Activated CD4-positive, alpha-beta T cell treated with anti-CD3 and anti-CD28 coated beads, Interleukin-2, amount 10 ng/mL, durations not matched to agents 24 days and 14 days (primary cell): ENCODE data around the gene SLC25A3. TPM values are rescaled to one million over a fixed set of nuclear protein-coding genes. Genes with fewer than 3 reads are reported as not detected.
"Not testable (repeated sequence)": the region's sequence is repeated elsewhere in the genome, so short reads cannot be mapped to it uniquely, and the experiment has no call there.

Experiments
- DNase-seq: peaks from one replicate; pipeline ENCODE4 v3.0.0; 2022
- H3K27ac Mint-ChIP-seq: one replicate; pipeline ENCODE4 v1.8.0; 2022; ENCODE audit warnings: mild to moderate bottlenecking, mixed read lengths
- H3K27me3 Mint-ChIP-seq: one replicate; pipeline ENCODE4 v1.8.0; 2022; ENCODE audit warnings: mixed read lengths
- H3K36me3 Mint-ChIP-seq: one replicate; pipeline ENCODE4 v1.8.0; 2022; ENCODE audit warnings: low read depth, mild to moderate bottlenecking, mixed read lengths
- H3K4me1 Mint-ChIP-seq: one replicate; pipeline ENCODE4 v1.8.0; 2021; ENCODE audit warnings: mixed read lengths
- H3K4me3 Mint-ChIP-seq: one replicate; pipeline ENCODE4 v1.8.0; 2022; ENCODE audit warnings: mild to moderate bottlenecking, moderate library complexity, mixed read lengths
- H3K9me3 Mint-ChIP-seq: one replicate; pipeline ENCODE4 v1.8.0; 2021; ENCODE audit warnings: mixed read lengths
- intact Hi-C: fragments of 100-400 bp; cut with micrococcal nuclease; formaldehyde crosslinking; loops from one replicate; pipeline ENCODE4 v1.15.1; 2023
- total RNA-seq: library from RNA; stranded (reverse); gene quantifications from 2 replicates; pipeline ENCODE4 v1.2.3, GENCODE V29; 2022

Gene SLC25A3
- total RNA-seq, 1 donor from 2014 or later: 598 TPM

DNA sequence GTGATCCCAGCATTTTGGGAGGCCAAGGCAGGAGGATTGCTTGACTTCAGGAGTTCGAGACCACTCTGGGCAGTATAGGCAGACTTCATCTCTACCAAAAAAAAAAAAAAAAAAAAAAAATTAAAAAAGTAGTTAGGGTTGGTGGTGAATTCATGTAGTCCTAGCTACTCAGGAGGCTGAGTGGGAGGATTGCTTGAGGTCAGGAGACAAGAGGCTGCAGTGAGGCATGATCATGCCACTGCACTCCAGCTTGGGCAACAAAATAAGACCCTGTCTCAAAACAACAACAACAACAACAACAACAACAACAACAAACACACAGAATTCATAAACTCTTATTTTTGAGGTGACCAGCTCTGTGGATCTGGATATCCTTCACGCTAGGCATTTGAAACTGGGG, 17.1 kb downstream of the SLC25A3 start:
- H3K27me3 Mint-ChIP-seq: no peaks in the 10 kb centered on the region
- intact Hi-C loops: no loop called here
- no peaks in the 10 kb centered on the region for H3K9me3 Mint-ChIP-seq
- H3K27ac Mint-ChIP-seq: no peak overlapping the region
- no peak overlapping the region for H3K4me3 Mint-ChIP-seq
- peaks cover 10% of the 10 kb centered on the region for H3K4me1 Mint-ChIP-seq
- peaks cover 2% of the 10 kb centered on the region for H3K36me3 Mint-ChIP-seq
- DNase-seq: no peak

DNA sequence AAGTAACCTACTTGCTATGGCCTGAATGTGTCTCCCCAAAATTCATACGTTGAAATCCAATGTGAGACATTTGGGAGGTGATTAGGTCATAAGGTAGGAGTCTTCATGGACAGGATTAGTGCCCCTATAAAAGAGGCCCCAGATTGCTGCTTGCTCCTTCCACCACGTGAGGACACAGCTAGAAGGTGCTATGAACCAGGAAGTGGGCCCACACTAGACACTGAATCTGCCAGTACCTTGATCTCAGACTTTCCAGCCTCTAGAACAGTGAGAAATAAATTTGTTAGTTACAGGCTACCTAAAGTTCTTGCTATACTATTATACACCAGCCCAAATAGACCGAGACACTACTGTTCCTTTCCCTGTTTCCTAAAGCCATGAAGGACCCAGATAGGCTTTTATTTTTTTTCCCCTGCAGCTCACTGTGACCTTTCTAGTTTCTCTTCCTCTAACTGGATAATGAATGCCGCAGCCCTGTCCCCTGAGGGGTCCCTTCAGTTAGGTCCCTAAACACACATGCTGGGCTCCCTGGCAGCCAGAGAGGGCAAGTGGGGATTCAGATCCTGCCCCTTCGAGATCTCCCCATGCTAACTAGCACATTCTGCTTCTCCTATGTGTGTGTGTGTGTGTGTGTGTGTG, 19.3 kb downstream of the SLC25A3 start:
- Mint-ChIP-seq H3K9me3 (no peaks in the 10 kb centered on the region), H3K4me3 (no peak overlapping the region), H3K27me3 (no peaks in the 10 kb centered on the region), H3K36me3 (peaks cover 7% of the 10 kb centered on the region), H3K27ac (peak overlapping the region; percentile 60), H3K4me1 (peaks cover 7% of the 10 kb centered on the region)
- intact Hi-C loops: no loop called here
- no peak for DNase-seq

DNA sequence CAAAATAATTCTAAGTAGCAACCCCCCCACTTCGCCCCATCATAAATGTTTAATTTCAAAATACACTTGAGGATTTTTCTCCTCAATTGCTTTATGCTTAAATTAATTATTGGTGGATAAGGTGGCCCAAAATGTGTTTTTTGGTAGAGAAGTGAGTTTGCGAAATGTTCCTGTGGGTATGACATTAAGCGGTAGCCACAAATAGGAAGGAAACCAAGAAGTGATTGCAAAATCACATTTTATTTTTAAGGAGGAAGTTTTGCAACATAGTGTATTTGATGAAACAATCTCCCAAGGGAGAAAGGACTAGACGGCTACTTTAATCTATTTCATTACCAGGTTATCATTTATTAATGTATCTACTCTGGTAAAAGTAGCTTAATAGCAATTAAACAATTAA, 25.5 kb downstream of the SLC25A3 start:
- Mint-ChIP-seq H3K4me1 (peaks cover 2% of the 10 kb centered on the region), H3K36me3 (peaks cover 8% of the 10 kb centered on the region), H3K9me3 (no peaks in the 10 kb centered on the region), H3K27me3 (no peaks in the 10 kb centered on the region), H3K4me3 (no peak overlapping the region), H3K27ac (no peak overlapping the region)
- intact Hi-C loops: no loop called here
- no peak for DNase-seq

DNA sequence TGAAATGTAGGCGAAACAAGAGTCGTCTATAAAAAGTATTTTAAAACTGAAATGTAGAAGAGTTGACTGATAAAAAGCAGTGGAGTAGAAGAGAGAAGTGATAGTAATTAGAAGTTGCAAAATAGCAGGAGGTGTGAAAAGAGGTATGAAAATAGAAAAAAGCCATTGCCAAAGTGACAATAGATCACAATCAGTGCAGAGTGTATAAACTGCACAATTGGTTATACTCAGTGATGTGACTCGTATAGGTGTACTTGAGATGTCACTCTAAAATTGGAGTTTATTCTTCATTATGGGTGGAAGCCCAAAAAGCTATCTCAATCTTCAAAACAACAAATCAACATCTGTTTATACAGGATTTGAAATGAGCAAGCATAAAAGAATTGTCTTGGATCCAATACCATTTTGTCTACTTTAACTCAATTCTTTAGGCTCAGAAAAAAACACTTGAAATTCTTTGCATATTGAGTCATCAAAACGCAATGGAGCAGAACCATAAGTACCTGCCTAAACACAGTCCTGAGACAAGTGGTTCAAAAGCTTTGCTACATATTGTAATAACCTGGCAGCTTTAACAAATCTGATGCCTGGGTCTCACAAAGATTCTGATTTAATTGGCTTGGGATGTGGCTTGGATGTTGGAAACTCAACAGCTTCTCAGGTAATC, 42.3 kb downstream of the SLC25A3 start:
- Mint-ChIP-seq H3K36me3 (peaks cover 30% of the 10 kb centered on the region), H3K27ac (no peak overlapping the region), H3K4me1 (peaks cover 15% of the 10 kb centered on the region), H3K27me3 (no peaks in the 10 kb centered on the region), H3K4me3 (no peak overlapping the region), H3K9me3 (no peaks in the 10 kb centered on the region)
- DNase-seq: no peak
- intact Hi-C loops: no loop called here

DNA sequence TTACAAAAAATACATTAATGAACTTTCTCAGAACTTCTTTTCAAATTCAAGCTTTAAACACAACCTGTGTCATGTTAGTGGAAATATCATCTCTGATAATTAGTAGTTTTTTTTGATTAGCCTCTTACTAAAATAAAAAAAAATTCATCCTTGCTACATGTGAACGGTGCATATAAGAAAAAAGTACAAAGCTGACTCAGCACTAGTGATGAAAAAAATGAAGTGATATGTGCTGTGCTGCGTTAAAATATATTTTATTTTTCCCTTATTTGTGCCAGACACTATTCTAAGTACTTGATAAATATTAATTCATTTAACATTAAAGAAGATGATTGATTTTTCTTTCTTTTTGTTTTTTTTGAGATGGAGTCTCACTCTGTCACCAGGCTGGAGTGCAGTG, 43.6 kb downstream of the SLC25A3 start:
- Mint-ChIP-seq H3K27ac (no peak overlapping the region), H3K9me3 (no peaks in the 10 kb centered on the region), H3K4me1 (peaks cover 16% of the 10 kb centered on the region)

DNA sequence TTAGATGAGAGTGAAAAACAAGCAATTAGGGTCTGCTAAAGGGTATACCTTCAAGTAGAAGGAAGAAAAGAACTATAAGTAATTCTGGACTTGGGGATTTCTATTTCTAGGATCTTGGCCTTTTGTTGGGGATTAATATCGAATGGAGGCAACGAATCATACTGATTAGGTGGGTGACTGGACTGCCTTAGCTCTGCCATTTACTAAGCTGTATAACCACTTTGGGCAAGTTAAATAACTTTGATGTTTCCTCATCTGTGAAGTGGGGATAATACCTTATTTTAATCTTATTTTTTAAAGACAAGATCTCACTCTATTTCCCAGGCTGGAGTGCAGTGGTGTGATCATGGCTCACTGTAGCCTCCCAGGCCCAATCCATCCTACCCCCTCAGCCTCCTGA, 44.5 kb downstream of the SLC25A3 start:
- Mint-ChIP-seq H3K4me3 (no peak overlapping the region), H3K36me3 (peaks cover 26% of the 10 kb centered on the region), H3K27me3 (no peaks in the 10 kb centered on the region), H3K27ac (peak overlapping the region; percentile 42), H3K9me3 (no peaks in the 10 kb centered on the region), H3K4me1 (peaks cover 17% of the 10 kb centered on the region)
- DNase-seq: no peak
- intact Hi-C loops: no loop called here

More for the DNA sequence above, 43.6 kb downstream of the SLC25A3 start:
- intact Hi-C loops: no loop called here
- DNase-seq: no peak
- Mint-ChIP-seq H3K4me3 (no peak overlapping the region), H3K36me3 (peaks cover 32% of the 10 kb centered on the region), H3K27me3 (no peaks in the 10 kb centered on the region)

DNA sequence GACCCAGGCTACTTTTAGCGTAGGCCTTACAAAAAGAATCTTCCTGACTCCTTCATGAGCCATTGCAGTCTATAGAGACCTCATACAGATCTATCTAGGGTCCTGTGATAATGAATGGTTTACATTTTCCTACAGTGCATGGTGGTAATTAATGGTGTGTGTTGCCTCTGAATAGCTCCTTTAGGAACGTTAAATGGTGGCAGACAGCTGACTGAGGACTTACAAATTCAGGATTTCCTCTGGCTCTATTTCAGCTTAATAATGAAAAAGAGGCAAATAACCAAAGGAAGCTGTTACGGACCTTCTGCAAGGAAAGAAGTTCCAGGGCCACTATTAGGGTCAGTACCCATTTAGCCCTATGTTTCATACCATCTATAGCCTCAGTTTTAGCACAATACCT, 46.0 kb downstream of the SLC25A3 start:
- H3K4me1 Mint-ChIP-seq: peaks cover 19% of the 10 kb centered on the region
- DNase-seq: peak; percentile 17
- H3K4me3 Mint-ChIP-seq: no peak overlapping the region
- H3K36me3 Mint-ChIP-seq: peaks cover 21% of the 10 kb centered on the region
- intact Hi-C loops: no loop called here
- no peaks in the 10 kb centered on the region for H3K27me3 Mint-ChIP-seq
- H3K27ac Mint-ChIP-seq: no peak overlapping the region
- H3K9me3 Mint-ChIP-seq: no peaks in the 10 kb centered on the region

DNA sequence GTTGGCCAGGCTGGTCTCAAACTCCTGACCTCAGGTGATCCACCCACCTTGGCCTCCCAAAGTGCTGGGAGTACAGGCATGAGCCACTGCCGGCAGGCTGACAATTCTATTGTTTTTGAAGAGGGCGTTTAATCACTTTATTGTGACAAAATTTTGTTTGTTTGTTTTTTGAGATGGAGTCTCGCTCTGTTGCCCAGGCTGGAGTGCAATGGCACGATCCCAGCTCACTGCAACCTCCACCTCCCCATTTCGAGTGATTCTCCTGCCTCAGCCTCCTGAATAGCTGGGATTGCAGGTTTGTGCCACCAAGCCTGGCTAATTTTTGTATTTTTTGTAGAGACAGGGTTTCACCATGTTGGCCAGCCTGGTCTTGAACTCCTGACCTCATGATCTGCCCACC, 49.3 kb downstream of the SLC25A3 start:
- intact Hi-C loops: loop anchor here (10.0 kb wide), 1 partner anchor 1562 kb away; the partner anchor contains the start of gene ACTR6
- H3K27me3 Mint-ChIP-seq, H3K9me3 Mint-ChIP-seq, DNase-seq: not testable (repeated sequence)
- Mint-ChIP-seq H3K27ac (peak overlapping the region; percentile 62), H3K4me1 (peaks cover 22% of the 10 kb centered on the region), H3K4me3 (peak overlapping the region; percentile 92), H3K36me3 (peaks cover 17% of the 10 kb centered on the region)

DNA sequence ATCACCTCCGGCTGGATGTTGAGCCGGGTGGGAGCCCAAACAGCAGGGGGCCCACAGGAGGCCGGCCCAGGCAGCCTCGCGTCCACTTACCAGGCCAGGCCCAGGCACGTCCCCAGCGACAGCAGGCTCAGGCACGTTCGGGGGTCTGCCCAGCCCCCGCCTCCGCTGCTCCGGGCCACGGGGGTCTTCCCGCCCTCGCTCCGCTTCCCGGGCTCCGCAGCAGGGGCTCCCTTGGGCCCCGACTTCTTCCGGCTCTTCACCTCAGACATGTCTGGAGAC, 50.9 kb downstream of the SLC25A3 start:
- intact Hi-C loops: loop anchor here (1.0 to 10.0 kb wide), 4 partner anchors 51 to 1560 kb away; partner anchors contain the start of genes ACTR6 and SLC25A3
- Mint-ChIP-seq H3K36me3 (peaks cover 22% of the 10 kb centered on the region), H3K4me3 (peak overlapping the region; percentile 92), H3K27ac (peak overlapping the region; percentile 95), H3K4me1 (peaks cover 23% of the 10 kb centered on the region), H3K27me3 (no peaks in the 10 kb centered on the region), H3K9me3 (no peaks in the 10 kb centered on the region)
- DNase-seq: no peak

DNA sequence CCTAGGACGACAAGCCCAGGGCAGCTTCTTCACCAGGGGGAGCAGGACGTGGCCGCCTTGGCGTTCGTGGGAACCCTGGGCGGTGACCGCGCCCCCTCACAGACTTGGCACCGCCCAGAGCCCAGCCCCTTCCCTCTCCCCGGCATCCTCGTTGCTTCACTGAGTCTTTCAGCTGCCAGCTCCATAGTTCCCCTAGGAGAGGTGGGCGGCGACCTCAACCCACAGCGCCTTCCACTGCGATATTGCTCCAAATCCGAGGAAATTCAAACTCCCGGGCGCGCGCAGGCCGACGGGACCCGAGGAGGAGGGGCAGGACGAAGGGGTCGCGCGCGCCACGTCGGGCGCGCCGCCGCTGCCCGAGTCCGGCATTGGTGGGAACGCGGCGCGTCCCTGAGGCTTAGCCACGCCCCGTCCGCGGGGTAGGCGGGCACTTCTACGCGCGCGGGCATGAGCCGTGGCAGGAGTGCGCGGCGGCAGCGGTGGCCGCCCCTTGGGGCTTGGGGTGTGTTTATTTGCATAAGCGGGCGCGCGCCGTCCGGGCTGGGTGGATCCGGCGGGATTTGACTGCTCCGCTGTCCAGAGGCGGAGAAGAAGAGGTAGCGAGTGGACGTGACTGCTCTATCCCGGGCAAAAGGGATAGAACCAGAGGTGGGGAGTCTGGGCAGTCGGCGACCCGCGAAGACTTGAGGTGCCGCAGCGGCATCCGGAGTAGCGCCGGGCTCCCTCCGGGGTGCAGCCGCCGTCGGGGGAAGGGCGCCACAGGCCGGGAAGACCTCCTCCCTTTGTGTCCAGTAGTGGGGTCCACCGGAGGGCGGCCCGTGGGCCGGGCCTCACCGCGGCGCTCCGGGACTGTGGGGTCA, 51.5 kb downstream of the SLC25A3 start, which contains the start of the genes APAF1 and IKBIP:
TSS of gene APAF1 (plus strand) at position 579 of the 860 bp plus-strand sequence. CDS start 3,070 bp downstream, outside the sequence.
TSS of gene IKBIP (minus strand) at position 77 of the 860 bp plus-strand sequence. CDS start 87 bp downstream, outside the sequence.
- peak; percentile 99 for DNase-seq
- Mint-ChIP-seq H3K4me3 (peak within 1 kb of the TSS; percentile 92), H3K36me3 (peaks cover 28% of the 10 kb centered on the region), H3K27me3 (no peaks in the 10 kb centered on the region), H3K27ac (peak within 1 kb of the TSS; percentile 95), H3K4me1 (peaks cover 21% of the 10 kb centered on the region), H3K9me3 (no peaks in the 10 kb centered on the region)
- intact Hi-C loops: loop anchor here (1.0 to 10.0 kb wide), 7 partner anchors 9 to 1560 kb away; partner anchors contain the start of genes ACTR6 and SLC25A3

DNA sequence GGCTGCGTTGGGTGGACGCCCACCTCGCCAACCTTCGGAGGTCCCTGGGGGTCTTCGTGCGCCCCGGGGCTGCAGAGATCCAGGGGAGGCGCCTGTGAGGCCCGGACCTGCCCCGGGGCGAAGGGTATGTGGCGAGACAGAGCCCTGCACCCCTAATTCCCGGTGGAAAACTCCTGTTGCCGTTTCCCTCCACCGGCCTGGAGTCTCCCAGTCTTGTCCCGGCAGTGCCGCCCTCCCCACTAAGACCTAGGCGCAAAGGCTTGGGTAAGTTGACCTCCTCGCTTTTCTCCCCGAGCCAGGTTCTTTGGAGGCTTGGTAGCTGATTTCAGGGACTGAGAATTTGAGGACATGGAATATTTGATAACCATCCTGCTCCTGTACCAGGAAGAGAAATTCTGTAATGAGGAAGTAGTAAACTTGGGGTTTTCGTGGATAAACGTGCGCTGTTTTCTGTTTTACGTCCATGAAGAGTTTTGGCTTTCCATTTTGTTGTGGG, 52.1 kb downstream of the SLC25A3 start:
- peak overlapping the region; percentile 92 for H3K4me3 Mint-ChIP-seq

DNA sequence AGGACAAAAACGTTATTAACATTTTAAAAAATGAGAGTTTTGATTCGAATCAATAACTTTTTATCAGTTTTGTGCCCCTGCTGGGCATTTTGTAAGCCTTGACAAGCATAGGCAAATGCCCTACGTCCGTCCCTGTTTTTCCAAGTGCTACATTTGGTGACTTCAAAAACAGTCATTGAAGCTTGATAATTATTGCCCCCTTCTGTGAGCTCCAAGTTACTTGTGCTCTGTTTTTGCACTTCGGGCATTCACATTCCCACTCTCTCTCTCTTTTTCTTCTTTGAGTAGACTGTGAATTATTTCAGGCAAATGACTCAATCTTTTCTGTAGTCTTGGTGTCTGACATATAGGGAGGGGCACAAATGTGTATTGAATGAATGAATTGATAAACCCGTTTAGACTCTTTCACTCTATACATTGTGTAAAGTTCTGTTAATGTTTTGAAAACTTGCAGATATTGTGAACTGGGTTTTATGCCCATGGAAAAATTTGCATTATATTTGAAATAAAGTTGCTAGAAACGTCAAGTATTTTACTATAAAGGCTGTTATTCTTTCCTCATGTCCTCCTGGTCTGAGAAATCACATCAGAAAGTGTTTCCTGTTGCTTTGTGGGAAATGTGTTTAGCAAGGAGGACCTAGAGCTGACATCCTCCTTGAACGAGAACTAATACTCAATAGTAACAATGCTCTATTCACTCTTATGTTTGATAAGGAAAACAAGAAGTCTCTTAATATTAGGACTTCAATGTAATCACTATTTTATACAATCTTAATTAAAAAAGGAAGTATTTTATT, 53.0 kb downstream of the SLC25A3 start:
- intact Hi-C loops: loop anchor here (5.0 to 10.0 kb wide), 2 partner anchors 219 to 1558 kb away; partner anchors contain the start of gene ACTR6

More for the DNA sequence above, 52.1 kb downstream of the SLC25A3 start:
- Mint-ChIP-seq H3K36me3 (peaks cover 29% of the 10 kb centered on the region), H3K9me3 (no peaks in the 10 kb centered on the region), H3K27ac (peak overlapping the region; percentile 89), H3K4me1 (peaks cover 21% of the 10 kb centered on the region), H3K27me3 (no peaks in the 10 kb centered on the region)
- intact Hi-C loops: loop anchor here (1.0 to 10.0 kb wide), 4 partner anchors 9 to 1559 kb away; partner anchors contain the start of gene ACTR6
- DNase-seq: no peak

DNA sequence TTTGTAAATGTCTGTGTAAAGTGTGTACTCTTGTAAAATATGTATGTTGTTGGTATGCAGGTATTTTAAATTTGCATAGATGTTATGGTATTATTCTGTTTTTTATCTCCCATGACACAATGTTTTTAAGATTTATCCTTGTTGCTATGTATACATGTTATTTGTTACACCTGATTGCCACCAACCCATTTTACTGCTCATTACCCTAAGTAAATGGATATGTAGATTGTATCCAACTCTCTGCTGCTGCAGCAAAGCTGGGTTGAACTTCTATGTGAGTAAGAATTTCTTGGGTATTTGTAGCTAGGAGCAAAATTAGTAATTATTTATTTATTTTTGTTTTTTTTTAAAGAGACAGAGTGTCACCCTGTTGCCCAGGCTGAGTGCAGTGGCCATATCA, 57.8 kb downstream of the SLC25A3 start:
- Mint-ChIP-seq H3K27ac (no peak overlapping the region), H3K36me3 (peaks cover 27% of the 10 kb centered on the region), H3K4me3 (no peak overlapping the region), H3K4me1 (peaks cover 19% of the 10 kb centered on the region), H3K9me3 (no peaks in the 10 kb centered on the region), H3K27me3 (no peaks in the 10 kb centered on the region)
- intact Hi-C loops: no loop called here
- DNase-seq: no peak

More for the DNA sequence above, 53.0 kb downstream of the SLC25A3 start:
- DNase-seq: no peak
- Mint-ChIP-seq H3K27ac (peak overlapping the region; percentile 30), H3K36me3 (peaks cover 28% of the 10 kb centered on the region), H3K9me3 (no peaks in the 10 kb centered on the region), H3K4me3 (peak overlapping the region; percentile 92), H3K4me1 (peaks cover 21% of the 10 kb centered on the region), H3K27me3 (no peaks in the 10 kb centered on the region)
